T47D (cell line): ENCODE results near the gene KIF1C.

Experiments
- DNase-seq, 2 experiments: peaks; one replicate each; pipeline versions ENCODE4 v3.0.0 to v3.0.0-alpha.2; 2011 to 2012; ENCODE audit warnings: low read depth in 1 of 2, low spot score in 1 of 2
- JUND ChIP-seq: IDR thresholded peaks from 2 replicates; pipeline ENCODE4 v1.6.1; 2012; ENCODE audit warnings: low read depth
- in situ Hi-C: cut with HindIII; loops from 2 replicates; pipeline ENCODE4 v1.10.0; 2016; ENCODE audit warnings: low sequenced_read_pairs, low pct_unique_long_range_greater_than_20kb

KIF1C gene

DNA sequence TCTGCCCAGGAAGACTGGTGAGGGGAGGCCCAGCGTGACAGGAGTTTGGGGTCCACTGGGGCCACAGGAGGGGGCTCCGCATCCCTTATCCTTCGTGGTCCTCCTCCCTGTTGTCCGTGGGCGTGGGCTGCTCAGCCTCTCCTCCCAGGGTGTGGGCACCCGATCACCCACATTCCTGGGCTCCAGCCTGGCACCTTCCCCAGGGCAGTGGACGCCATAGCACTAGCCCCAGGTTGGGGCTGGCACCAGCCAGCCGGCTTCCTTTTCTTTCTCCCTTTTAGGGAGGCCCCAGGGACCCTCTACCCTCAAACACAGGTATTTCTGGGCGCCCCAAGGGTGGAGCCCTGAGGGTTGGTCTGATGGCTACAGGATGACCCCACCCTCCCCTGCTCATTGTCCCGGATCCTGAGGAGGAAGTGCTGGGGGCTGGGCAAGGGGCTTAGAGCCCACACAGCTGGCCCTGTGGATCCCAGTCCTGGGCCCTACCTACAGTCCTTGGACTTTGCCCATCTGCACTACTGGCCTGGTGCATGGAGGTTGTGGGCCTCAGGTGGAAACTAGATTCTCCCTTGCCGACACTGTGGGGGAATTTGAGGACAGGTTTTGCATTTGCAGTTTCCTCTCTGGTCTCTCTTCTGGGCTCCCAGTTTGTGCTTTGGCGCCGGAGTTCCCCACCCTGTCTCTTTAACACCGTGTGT, 1.1 kb downstream of the KIF1C start:
- DNase-seq = peak; percentile 13 to 36
- TF ChIP-seq JUND = no peak
- in situ Hi-C loops = no loop called here

DNA sequence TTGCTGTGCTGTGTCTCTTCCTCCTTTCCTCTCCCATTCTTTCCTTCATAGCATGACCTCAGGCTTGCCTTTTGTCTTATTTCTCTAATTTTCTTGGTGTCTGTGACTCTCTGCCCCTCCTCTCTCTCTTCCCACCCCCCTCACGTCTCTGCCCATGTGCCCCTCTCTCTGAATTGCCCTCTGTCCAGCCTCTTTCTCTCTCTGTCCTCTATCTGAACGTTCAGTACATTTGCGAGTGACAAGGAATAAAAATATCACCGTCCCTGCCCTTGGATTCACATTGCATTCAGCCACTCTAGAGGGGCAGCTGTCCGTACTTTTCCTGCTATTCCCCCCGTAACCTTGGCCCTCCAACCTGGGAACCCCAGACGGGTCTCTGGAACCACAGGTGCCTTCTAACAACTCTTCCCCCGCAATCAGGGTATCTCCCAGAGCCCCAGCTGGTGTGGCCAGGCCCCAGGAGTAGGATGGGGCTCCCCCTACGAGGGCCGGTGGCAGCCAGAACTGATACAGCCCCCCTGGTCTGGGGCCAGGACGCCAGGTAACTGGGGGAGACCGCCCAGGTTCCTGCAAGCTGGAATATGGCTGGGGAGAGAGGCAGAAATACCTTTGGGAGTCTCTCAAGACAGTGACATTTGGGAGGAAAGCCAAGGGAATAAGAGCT, 1.8 kb downstream of the KIF1C start:
- TF ChIP-seq JUND = no peak
- DNase-seq = no peak
- in situ Hi-C loops = no loop called here

DNA sequence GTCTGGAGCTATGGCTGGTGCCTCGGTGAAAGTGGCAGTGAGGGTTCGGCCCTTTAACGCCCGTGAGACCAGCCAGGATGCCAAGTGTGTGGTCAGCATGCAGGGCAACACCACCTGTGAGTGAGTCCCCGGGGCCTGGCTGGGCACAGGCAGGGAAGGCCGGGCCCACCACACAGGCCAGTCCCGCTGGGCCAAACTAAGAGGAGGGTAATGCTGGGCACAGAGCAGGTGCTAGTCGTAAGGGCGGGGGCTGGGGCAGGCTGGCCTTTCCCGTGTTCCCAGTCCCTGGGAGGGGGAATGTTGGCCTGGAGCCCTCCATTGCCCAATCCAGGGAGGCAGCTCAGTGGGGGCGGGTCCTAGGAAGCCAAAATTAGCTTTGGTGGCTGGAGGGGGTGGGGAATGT, 2.5 kb downstream of the KIF1C start:
- in situ Hi-C loops = no loop called here
- DNase-seq = peak in 1 of 2 experiments; percentile 44
- TF ChIP-seq JUND = no peak

DNA sequence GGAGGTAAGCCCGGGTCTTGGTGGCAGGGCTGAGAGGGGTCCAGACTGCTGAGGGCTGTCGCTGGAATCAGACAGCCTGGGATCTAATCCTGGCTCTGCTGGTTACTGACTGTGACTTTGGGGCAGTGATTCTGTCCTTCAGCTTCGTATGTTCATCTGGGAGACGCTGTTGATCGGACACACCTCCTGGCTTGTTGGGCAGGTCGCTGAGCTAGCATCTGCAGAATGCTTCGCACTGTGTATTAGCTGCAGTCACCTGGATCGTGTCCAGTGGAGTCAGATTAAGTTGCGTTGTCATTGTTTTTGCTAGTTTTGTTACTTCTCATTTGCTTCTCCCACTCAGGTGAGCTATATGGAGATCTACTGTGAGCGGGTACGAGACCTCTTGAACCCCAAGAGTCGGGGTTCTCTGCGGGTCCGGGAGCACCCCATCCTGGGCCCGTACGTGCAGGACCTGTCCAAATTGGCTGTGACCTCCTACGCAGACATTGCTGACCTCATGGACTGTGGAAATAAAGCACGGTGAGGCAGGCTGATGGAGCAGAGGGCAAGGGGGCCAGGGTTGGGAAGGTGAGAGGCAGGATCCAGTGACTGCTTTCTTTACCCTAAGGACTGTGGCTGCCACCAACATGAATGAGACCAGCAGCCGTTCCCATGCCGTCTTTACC, 4.5 kb downstream of the KIF1C start:
- DNase-seq = no peak
- in situ Hi-C loops = no loop called here

DNA sequence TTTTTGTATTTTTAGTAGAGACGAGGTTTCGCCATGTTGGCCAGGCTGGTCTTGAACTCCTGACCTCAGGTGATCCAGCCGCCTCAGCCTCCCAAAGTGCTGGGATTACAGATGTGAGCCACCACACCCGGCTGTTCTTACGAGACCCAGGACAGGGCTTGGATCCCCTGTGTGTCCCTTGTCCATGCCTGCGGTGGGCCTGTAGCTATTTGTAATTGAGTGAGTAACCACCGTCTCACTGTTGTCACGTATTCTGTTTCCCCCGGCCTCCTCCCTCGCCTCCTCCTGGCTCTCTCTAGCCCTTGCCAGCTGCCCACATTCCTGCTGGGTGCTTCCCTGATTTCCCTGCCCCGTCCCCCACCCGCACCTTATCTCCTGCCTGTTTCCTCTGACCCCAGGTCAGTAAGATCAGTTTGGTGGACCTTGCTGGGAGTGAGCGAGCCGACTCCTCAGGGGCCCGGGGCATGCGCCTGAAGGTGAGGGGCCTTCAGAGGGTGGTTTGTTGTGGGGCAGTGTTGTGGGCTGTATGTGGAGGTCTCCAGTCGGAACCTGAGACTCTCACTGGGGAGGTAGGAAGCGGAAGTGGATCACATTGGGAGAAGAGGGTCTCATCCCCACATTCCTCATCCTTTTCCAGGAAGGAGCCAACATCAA, 5.6 kb downstream of the KIF1C start:
- no peak for TF ChIP-seq JUND
- no peak for DNase-seq
- in situ Hi-C loops = no loop called here

More for the DNA sequence above, 4.5 kb downstream of the KIF1C start:
- no peak for TF ChIP-seq JUND

DNA sequence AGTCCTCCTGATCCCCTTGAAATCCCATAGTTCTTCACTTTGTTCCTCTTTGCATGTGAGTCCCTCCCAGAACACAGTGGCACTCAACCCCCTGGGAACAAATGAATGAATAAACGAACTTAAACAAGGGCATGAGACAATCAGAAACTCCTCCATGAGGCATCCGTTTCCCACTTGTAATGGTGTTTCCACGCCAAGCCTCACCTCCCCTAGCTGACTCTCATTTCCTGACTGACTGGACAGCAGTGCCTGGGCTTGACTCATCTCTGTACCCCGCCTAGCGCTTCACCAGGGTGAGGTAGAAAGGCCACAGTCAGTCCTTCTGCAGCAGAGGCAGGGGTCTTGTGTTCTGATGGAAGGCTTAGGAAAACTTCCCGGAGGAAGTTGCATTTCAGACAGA, 14.2 kb downstream of the KIF1C start:
- no peak for DNase-seq
- no peak for TF ChIP-seq JUND
- in situ Hi-C loops = no loop called here

DNA sequence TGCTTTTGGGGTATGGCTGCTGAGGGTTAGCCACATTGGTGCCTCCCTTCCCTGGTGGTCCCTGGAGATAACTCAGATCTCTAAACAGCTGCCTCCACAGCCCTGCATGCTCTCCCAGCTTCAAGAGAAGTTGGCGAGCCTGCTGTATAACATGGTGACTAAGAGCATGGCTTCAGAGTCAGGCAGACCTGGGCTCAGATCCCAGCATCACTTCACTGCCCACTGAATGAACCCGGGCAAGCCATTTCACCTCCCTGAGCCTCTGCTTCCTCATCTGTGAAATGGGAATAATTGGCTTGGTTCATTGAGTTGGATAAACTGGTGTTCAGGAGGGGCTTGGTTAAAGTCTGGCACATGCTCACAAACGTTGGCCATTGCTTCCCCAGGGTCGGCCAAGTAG, 16.6 kb downstream of the KIF1C start:
- in situ Hi-C loops = no loop called here
- DNase-seq = no peak
- TF ChIP-seq JUND = no peak

DNA sequence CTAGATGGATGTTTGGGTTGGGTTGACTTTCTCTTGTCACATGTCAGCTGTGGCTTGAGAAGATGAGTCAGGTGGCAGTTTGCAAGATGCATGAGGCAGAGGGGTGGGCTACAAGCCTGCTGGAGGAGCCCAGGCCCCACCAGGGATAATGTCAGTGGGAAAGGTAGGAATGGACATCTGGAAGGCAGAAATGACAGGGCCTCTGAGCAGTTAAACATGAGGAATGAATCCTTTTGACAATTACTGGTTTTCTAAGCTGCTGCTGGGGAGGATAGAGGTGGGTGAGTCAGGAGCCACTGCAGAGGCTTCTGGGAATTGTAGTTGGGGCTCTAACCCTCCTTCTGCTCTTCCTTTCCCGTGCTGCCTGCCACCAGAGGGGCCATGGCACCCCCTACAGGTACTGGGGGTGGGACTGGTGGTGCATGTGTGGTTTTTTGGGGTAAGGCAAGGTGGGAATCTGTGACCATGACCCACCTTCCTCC, 21.8 kb downstream of the KIF1C start:
- in situ Hi-C loops = no loop called here

DNA sequence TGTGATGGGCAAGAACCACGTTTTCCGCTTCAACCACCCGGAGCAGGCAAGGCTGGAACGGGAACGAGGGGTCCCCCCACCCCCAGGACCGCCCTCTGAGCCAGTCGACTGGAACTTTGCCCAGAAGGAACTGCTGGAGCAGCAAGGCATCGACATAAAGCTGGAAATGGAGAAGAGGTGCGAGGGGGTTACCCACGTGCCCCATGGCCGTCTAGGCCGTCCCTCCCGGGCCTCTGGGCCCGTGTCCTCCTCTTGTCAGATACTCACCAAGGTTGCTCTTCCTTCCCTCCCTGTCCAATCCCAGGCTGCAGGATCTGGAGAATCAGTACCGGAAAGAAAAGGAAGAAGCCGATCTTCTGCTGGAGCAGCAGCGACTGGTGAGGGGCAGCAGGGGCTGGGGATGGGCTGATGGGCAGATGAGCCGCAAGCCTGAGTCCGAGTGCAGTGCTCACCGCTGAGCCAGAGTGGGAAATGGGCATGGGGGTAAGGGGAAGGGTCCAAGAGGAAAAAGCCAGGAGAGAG, 22.8 kb downstream of the KIF1C start:
- TF ChIP-seq JUND = no peak
- DNase-seq = no peak
- in situ Hi-C loops = no loop called here

More for the DNA sequence above, 21.8 kb downstream of the KIF1C start:
- TF ChIP-seq JUND = no peak
- DNase-seq = no peak

DNA sequence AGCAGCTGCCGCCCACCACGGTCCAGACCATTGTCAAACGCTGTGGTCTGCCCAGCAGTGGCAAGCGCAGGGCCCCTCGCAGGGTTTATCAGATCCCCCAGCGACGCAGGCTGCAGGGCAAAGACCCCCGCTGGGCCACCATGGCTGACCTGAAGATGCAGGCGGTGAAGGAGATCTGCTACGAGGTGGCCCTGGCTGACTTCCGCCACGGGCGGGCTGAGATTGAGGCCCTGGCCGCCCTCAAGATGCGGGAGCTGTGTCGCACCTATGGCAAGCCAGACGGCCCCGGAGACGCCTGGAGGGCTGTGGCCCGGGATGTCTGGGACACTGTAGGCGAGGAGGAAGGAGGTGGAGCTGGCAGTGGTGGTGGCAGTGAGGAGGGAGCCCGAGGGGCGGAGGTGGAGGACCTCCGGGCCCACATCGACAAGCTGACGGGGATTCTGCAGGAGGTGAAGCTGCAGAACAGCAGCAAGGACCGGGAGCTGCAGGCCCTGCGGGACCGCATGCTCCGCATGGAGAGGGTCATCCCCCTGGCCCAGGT, 24.5 kb downstream of the KIF1C start:
- DNase-seq = no peak
- in situ Hi-C loops = no loop called here
- no peak for TF ChIP-seq JUND

DNA sequence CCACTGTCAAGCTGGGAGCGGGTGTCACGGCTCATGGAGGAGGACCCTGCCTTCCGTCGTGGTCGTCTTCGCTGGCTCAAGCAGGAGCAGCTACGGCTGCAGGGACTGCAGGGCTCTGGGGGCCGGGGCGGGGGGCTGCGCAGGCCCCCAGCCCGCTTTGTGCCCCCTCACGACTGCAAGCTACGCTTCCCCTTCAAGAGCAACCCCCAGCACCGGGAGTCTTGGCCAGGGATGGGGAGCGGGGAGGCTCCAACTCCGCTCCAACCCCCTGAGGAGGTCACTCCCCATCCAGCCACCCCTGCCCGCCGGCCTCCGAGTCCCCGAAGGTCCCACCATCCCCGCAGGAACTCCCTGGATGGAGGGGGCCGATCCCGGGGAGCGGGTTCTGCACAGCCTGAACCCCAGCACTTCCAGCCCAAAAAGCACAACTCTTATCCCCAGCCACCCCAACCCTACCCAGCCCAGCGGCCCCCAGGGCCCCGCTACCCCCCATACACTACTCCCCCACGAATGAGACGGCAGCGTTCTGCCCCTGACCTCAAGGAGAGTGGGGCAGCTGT, 25.9 kb downstream of the KIF1C start:
- DNase-seq = no peak
- TF ChIP-seq JUND = no peak
- in situ Hi-C loops = no loop called here

DNA sequence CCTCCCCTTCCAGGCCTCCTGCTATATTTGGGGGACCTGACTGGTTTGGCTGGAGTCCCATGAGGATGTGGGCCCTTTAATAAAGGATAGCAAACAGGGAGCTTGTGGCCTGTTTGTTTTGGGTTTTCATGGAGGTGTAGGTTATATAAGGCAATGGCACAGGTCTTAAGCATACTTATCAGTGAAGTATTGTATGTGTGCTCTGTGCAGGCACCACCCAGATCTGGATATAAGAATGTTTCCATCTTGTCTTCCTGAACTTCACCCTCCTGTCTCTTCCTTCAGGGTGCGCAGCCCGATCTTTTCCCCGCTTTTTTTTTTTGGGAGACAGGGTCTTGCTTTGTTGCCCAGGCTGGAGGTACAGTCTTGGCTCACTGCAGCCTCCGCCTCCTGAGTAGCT, 26.9 kb downstream of the KIF1C start:
- in situ Hi-C loops = no loop called here
- TF ChIP-seq JUND = no peak
- DNase-seq = no peak
